Neural cell (in vitro differentiated cells): ENCODE measurements around the gene ERFL. TPM values are rescaled to one million over a fixed set of nuclear protein-coding genes. Genes with fewer than 3 reads are reported as not detected.

ENCODE experiments used
- H2AFZ ChIP-seq: fragments of 200-600, 300-800 bp; sonication (generic), shearing (Covaris generic); 2 replicates; pipeline ENCODE4 v1.6.0; 2014; ENCODE audit warnings: low read depth, mild to moderate bottlenecking, antibody characterized with exemption, low read length, moderate library complexity
- H3F3A ChIP-seq: fragments of 200-600 bp; shearing (Covaris generic); 2 replicates; pipeline ENCODE4 v1.6.1; 2016; ENCODE audit warnings: mild to moderate bottlenecking, moderate library complexity, mixed read lengths, antibody characterized with exemption, low read length; ENCODE audit not compliant: insufficient read depth, poor library complexity, severe bottlenecking
- H3K27ac ChIP-seq: fragments of 200-600, 300-800 bp; sonication (generic), shearing (Covaris generic); 2 replicates; pipeline ENCODE4 v1.5.1; 2014; ENCODE audit warnings: mild to moderate bottlenecking, low read length, moderate library complexity
- H3K27me3 ChIP-seq: fragments of 300-800, 200-600 bp; sonication (generic), shearing (Covaris generic); 2 replicates; pipeline ENCODE4 v1.6.0; 2014; ENCODE audit warnings: mild to moderate bottlenecking, low read depth, low read length, moderate library complexity; ENCODE audit not compliant: insufficient read depth
- H3K36me3 ChIP-seq: fragments of 300-800, 200-600 bp; sonication (generic), shearing (Covaris generic); 2 replicates; pipeline ENCODE4 v1.5.1; 2014; ENCODE audit warnings: mild to moderate bottlenecking, antibody characterized with exemption, low read length, moderate library complexity; ENCODE audit not compliant: insufficient read depth
- H3K4me2 ChIP-seq: fragments of 300-800, 200-600 bp; sonication (generic), shearing (Covaris generic); 2 replicates; pipeline ENCODE4 v1.6.0; 2014; ENCODE audit warnings: mild to moderate bottlenecking, low read length
- H3K4me3 ChIP-seq: fragments of 300-800, 200-600 bp; sonication (generic), shearing (Covaris generic); 2 replicates; pipeline ENCODE4 v1.5.1; 2014; ENCODE audit warnings: mild to moderate bottlenecking, low read length, moderate library complexity
- H3K79me2 ChIP-seq: fragments of 200-600 bp; shearing (Covaris generic); replicated peaks from 2 replicates; pipeline ENCODE4 v1.6.0; 2014; ENCODE audit warnings: mild to moderate bottlenecking, low read length, moderate library complexity; ENCODE audit not compliant: insufficient read depth
- H3K9ac ChIP-seq: fragments of 300-800, 200-600 bp; sonication (generic), shearing (Covaris generic); 2 replicates; pipeline ENCODE4 v1.6.1; 2016; ENCODE audit warnings: mild to moderate bottlenecking, low read length, mixed read lengths
- H3K9me2 ChIP-seq: fragments of 200-600 bp; shearing (Covaris generic); 2 replicates; pipeline ENCODE4 v1.6.1; 2016; ENCODE audit warnings: mild to moderate bottlenecking, low read length, mixed read lengths; ENCODE audit not compliant: insufficient read depth
- H3K9me3 ChIP-seq: fragments of 200-600, 300-800 bp; sonication (generic), shearing (Covaris generic); 2 replicates; pipeline ENCODE4 v1.6.1; 2016; ENCODE audit warnings: mild to moderate bottlenecking, mixed run types, low read length, moderate library complexity, mixed read lengths
- H4K20me1 ChIP-seq: fragments of 200-600 bp; shearing (Covaris generic); 2 replicates; pipeline ENCODE4 v1.6.1; 2016; ENCODE audit warnings: mild to moderate bottlenecking, mixed run types; ENCODE audit not compliant: insufficient read depth
- EP300 ChIP-seq: fragments of 450-650 bp; conservative IDR thresholded peaks from 2 replicates; pipeline ENCODE4 v1.6.1; 2014; ENCODE audit warnings: antibody characterized with exemption, mild to moderate bottlenecking, moderate library complexity; ENCODE audit not compliant: poor library complexity, severe bottlenecking
- EZH2 ChIP-seq: fragments of 200-600, 300-800 bp; shearing (Covaris generic), sonication (generic); IDR thresholded peaks from 2 replicates; pipeline ENCODE4 v1.6.1; 2014; ENCODE audit warnings: antibody characterized with exemption, low read length, borderline replicate concordance, mild to moderate bottlenecking; ENCODE audit not compliant: insufficient read depth, poor library complexity, severe bottlenecking
- MXI1 ChIP-seq: fragments of 450-650 bp; conservative IDR thresholded peaks from 2 replicates; pipeline ENCODE4 v1.6.1; 2014; ENCODE audit warnings: antibody characterized with exemption, mild to moderate bottlenecking; ENCODE audit not compliant: poor library complexity, severe bottlenecking
- POLR2AphosphoS5 ChIP-seq: IDR thresholded peaks from 2 replicates; pipeline ENCODE4 v1.6.1; 2012
- RAD21 ChIP-seq: fragments of 450-650 bp; conservative IDR thresholded peaks from 2 replicates; pipeline ENCODE4 v1.6.1; 2014; ENCODE audit warnings: antibody characterized with exemption, mild to moderate bottlenecking, moderate library complexity
- SMC3 ChIP-seq: fragments of 450-650 bp; conservative IDR thresholded peaks from 2 replicates; pipeline ENCODE4 v1.6.1; 2014; ENCODE audit warnings: antibody characterized with exemption, mild to moderate bottlenecking, moderate library complexity; ENCODE audit not compliant: poor library complexity
- TAF1 ChIP-seq: IDR thresholded peaks from 2 replicates; pipeline ENCODE4 v1.6.1; 2012; ENCODE audit warnings: low read depth
- polyA plus RNA-seq: library from polyadenylated mRNA; depleted of rRNA; stranded (reverse); fragments of >200 nt; gene quantifications from 2 replicates; pipeline ENCODE4 v1.2.3, GENCODE V29; 2014
- TF ChIP-seq, protein P1 (sequence below): fragments of 450-650 bp; IDR thresholded peaks from 2 replicates; pipeline ENCODE4 v1.5.1; 2014; ENCODE audit warnings: antibody characterized with exemption, mild to moderate bottlenecking, moderate library complexity; ENCODE audit not compliant: poor library complexity, severe bottlenecking
- TF ChIP-seq, protein P2 (sequence below): IDR thresholded peaks from 2 replicates; pipeline ENCODE4 v1.6.1; 2012; ENCODE audit warnings: borderline replicate concordance

ERFL gene
- polyA plus RNA-seq, 1 donor from 2014 or later = 0.31 TPM

DNA sequence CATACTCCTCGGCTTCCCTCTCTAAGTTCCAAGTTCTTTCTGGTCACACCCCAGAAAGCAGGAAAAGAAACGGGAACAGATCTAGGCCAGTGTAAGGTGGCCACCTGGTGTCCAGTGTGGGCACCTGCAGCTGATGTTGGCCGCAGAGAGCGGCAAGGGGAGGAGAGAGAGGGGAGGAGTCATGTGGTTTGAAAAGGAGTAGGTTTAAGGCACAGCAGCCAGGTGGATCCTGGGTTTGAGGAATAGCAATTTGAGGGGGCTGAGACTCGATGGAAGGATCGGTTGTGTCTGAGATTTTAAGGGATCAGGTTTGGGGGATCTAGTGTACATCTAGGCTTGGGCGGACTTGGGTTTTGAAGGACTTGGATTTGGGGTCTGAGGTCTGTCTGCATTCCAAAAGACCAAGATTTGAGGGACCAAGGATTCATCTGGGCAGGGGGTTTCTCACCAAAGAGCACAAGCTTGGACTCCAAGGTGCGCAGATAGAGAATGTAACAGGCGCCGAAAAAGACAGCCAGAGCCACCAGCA lies 29.7 kb upstream of the ERFL start:
- H3K4me2 ChIP-seq = peak overlapping the region; percentile 72
- H3K36me3 ChIP-seq = no peaks in the 10 kb centered on the region
- no peak overlapping the region for H2AFZ ChIP-seq
- H4K20me1 ChIP-seq = no peaks in the 10 kb centered on the region
- H3K9me3 ChIP-seq = no peaks in the 10 kb centered on the region
- H3K27me3 ChIP-seq = no peaks in the 10 kb centered on the region
- H3K9ac ChIP-seq = peak overlapping the region; percentile 89
- TF ChIP-seq MXI1 = no peak
- TF ChIP-seq RAD21 = peak; percentile 79
- peak; percentile 6 for TF ChIP-seq POLR2AphosphoS5
- TF ChIP-seq SMC3 = peak; percentile 78
- TF ChIP-seq, protein P1, sequence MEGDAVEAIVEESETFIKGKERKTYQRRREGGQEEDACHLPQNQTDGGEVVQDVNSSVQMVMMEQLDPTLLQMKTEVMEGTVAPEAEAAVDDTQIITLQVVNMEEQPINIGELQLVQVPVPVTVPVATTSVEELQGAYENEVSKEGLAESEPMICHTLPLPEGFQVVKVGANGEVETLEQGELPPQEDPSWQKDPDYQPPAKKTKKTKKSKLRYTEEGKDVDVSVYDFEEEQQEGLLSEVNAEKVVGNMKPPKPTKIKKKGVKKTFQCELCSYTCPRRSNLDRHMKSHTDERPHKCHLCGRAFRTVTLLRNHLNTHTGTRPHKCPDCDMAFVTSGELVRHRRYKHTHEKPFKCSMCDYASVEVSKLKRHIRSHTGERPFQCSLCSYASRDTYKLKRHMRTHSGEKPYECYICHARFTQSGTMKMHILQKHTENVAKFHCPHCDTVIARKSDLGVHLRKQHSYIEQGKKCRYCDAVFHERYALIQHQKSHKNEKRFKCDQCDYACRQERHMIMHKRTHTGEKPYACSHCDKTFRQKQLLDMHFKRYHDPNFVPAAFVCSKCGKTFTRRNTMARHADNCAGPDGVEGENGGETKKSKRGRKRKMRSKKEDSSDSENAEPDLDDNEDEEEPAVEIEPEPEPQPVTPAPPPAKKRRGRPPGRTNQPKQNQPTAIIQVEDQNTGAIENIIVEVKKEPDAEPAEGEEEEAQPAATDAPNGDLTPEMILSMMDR = peak; percentile 82
- H3K9me2 ChIP-seq = no peaks in the 10 kb centered on the region
- H3F3A ChIP-seq = no peaks in the 10 kb centered on the region
- H3K79me2 ChIP-seq = no peaks in the 10 kb centered on the region
- H3K4me3 ChIP-seq = peak overlapping the region; percentile 98
- peak overlapping the region; percentile 77 for H3K27ac ChIP-seq

- H3F3A ChIP-seq = no peaks in the 10 kb centered on the region
- H2AFZ ChIP-seq = no peak overlapping the region
- H3K27me3 ChIP-seq = no peaks in the 10 kb centered on the region
- TF ChIP-seq TAF1 (no peak), EZH2 (no peak), MXI1 (no peak), EP300 (no peak), SMC3 (no peak)
- TF ChIP-seq, protein P1 = no peak
- TF ChIP-seq, protein P2, sequence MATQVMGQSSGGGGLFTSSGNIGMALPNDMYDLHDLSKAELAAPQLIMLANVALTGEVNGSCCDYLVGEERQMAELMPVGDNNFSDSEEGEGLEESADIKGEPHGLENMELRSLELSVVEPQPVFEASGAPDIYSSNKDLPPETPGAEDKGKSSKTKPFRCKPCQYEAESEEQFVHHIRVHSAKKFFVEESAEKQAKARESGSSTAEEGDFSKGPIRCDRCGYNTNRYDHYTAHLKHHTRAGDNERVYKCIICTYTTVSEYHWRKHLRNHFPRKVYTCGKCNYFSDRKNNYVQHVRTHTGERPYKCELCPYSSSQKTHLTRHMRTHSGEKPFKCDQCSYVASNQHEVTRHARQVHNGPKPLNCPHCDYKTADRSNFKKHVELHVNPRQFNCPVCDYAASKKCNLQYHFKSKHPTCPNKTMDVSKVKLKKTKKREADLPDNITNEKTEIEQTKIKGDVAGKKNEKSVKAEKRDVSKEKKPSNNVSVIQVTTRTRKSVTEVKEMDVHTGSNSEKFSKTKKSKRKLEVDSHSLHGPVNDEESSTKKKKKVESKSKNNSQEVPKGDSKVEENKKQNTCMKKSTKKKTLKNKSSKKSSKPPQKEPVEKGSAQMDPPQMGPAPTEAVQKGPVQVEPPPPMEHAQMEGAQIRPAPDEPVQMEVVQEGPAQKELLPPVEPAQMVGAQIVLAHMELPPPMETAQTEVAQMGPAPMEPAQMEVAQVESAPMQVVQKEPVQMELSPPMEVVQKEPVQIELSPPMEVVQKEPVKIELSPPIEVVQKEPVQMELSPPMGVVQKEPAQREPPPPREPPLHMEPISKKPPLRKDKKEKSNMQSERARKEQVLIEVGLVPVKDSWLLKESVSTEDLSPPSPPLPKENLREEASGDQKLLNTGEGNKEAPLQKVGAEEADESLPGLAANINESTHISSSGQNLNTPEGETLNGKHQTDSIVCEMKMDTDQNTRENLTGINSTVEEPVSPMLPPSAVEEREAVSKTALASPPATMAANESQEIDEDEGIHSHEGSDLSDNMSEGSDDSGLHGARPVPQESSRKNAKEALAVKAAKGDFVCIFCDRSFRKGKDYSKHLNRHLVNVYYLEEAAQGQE = no peak
- H3K79me2 ChIP-seq = no peaks in the 10 kb centered on the region
- no peak overlapping the region for H3K4me2 ChIP-seq
- H4K20me1 ChIP-seq = no peaks in the 10 kb centered on the region
- H3K9me2 ChIP-seq = no peaks in the 10 kb centered on the region
- H3K36me3 ChIP-seq = no peaks in the 10 kb centered on the region
- no peaks in the 10 kb centered on the region for H3K9me3 ChIP-seq
- H3K27ac ChIP-seq = no peak overlapping the region
- H3K9ac ChIP-seq = no peak overlapping the region
- H3K4me3 ChIP-seq = peak overlapping the region; percentile 98
Observed at GRCh38 chr19:41957161-41957837, 29.1 kb upstream of the ERFL start.
